Measurements from ENCODE around the gene TCP11. TPM values are rescaled to one million over a fixed set of nuclear protein-coding genes. Genes with fewer than 3 reads are reported as not detected.

Gene TCP11
- total RNA-seq = 0.13 and 0.25 TPM in 2 replicates

GRCh38 chr6:35141007-35141655 is at the start of gene TCP11:
Gene TCP11, minus strand, starts transcription at chr6:35141339. Its CDS starts 469 bp downstream, at chr6:35140870.

Other genes starting within 250 kb of the TCP11 start
- gene SCUBE3, start 72.6 kb upstream of the TCP11 start, total RNA-seq = 2.5 and 9.2 TPM in 2 replicates
- gene ZNF76, start 118.4 kb upstream of the TCP11 start, total RNA-seq = 17.8 and 21.8 TPM in 2 replicates
- gene DEF6, start 156.5 kb upstream of the TCP11 start, total RNA-seq = under 0.01 and 0.19 TPM in 2 replicates
- gene PPARD, start 201.2 kb upstream of the TCP11 start, total RNA-seq = 7.3 and 10.0 TPM in 2 replicates